ENCODE data around the gene SLC9A7.

Gene SLC9A7

DNA sequence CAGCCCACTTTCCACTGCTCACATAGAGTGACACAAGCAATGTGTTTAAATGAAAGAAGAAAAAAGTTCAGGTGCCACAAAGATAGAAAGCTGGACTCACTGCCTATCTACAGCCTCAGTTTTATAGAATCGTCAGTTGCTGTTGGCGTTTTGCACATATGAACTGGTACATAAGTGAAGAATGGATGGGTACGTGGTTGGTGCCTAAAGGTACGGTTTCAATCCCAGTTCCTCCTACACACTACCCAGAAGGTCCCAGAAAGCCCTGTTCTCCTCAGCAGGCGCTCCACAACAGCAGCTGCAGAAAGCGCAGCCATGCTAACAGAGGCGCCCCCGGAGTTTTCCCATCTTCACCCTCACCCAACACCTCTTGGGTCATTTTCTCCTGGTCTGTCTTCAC lies 161.7 kb downstream of the SLC9A7 start:
- TF ChIP-seq, protein P1, sequence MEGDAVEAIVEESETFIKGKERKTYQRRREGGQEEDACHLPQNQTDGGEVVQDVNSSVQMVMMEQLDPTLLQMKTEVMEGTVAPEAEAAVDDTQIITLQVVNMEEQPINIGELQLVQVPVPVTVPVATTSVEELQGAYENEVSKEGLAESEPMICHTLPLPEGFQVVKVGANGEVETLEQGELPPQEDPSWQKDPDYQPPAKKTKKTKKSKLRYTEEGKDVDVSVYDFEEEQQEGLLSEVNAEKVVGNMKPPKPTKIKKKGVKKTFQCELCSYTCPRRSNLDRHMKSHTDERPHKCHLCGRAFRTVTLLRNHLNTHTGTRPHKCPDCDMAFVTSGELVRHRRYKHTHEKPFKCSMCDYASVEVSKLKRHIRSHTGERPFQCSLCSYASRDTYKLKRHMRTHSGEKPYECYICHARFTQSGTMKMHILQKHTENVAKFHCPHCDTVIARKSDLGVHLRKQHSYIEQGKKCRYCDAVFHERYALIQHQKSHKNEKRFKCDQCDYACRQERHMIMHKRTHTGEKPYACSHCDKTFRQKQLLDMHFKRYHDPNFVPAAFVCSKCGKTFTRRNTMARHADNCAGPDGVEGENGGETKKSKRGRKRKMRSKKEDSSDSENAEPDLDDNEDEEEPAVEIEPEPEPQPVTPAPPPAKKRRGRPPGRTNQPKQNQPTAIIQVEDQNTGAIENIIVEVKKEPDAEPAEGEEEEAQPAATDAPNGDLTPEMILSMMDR (IDR thresholded peaks at IDR 0.05): no peak

DNA sequence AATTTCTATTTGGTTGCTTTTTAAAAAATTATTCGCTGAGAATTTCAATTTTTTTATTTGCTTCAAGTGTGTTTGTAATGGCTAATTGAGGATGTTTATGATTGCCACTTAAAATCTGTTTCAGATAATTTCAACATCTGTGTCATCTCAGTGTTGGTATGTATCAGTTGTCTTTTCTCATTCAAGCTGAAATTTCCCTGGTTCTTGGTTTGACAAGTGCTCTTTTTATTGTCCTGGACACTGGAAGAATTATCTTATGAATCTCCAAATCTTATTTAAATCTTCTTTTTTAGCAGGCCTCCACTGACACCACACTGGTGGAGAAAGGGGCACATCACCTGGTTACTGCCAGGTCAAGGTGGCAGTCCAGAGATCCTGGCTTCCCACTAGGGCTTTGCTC lies 163.8 kb downstream of the SLC9A7 start:
- TF ChIP-seq, protein P1 (IDR thresholded peaks at IDR 0.05): no peak

DNA sequence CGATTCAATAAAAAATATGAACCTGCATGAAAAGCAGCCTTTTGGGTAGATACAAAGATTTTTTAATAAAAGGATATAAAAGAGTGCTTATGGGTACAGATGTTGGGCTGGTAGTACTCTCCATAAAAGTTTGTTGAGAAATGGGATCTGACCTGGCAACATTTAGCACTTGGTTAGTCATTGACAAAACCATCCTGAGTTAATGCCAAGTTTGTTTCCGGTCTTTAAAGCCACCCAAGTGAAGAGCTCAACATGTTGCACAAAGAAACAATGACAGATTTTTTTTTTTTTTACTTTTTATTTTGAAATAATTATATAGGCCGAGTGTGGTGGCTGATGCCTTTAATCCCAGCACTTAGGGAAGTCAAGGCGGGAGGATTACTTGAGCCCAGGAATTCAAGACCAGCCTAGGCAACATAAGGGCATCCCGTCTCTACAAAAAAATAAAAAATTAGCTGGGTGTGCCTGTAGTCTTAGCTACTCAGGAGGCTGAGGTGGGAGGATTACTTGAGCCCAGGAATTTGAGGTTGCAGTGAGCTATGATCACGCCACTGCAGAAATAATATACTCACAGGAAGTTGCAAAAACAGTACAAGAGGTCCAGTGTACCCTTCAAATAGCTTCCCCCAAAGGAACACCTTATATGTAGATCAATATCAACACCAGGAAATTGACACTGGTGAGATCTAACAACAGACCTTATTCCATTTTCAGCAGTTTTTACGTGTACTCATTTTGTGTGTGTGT lies 168.8 kb downstream of the SLC9A7 start:
- TF ChIP-seq, protein P1 (IDR thresholded peaks at IDR 0.05): no peak

DNA sequence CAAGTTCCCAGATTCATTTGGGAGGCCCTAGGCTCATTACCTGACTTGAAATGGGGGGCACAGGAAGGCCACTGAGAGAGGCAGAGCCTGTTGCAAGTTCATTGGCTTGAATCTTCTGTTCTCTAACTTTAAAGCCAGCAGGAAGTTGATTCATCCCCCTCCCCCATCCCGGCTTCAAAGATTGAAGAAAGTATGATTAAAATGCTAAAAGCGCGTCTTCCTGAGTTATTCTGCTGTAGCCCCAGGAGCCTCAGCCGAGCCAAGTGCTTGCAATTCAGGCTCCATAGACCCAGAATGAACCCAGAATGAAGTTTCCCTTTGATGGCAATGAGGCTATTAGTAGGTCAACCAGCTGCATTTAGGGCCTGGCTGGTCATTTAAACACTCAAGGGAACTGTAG lies 170.7 kb downstream of the SLC9A7 start:
- TF ChIP-seq, protein P1 (IDR thresholded peaks at IDR 0.05): no peak

DNA sequence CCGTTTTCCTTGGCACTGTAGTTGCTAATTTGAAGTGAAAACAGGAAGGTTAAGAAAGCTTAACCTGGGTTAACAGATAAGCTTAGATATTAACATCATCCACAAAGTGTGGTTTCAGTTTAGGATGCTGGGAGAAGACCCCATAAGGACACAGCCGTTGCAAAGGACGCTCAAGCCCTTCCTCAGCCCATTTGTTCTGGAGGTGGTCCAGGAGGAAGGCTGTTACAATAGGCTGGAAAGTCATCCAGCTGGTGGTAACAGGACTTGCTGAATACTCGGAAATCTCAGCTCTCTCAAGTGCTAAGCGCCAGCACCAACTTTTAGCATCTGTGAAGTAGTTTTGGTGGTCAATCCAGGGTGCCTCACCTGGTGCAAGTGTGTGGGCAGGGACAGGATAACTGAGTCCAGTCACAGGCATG lies 171.2 kb downstream of the SLC9A7 start:
- TF ChIP-seq, protein P1 (IDR thresholded peaks at IDR 0.05): no peak

DNA sequence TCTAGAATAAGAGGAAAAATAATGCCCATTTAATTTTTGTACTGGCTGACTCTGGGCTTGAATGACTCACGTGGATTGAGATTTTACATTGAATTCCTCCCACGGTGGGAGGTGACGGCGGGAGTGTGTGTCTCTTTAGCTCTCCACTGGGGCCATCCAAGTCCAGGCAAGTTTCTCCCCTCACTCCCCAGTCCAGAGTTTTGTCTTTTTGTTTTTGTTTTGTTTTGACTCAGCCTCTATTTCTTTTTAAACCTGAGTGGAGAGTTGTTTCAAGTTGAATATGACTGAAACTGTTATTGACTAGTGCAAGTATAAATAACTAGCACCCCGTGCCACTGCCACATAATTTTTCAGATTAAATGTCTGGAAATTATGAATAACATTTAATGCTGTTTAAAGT lies 171.8 kb downstream of the SLC9A7 start:
- TF ChIP-seq, protein P1 (IDR thresholded peaks at IDR 0.05): no peak

DNA sequence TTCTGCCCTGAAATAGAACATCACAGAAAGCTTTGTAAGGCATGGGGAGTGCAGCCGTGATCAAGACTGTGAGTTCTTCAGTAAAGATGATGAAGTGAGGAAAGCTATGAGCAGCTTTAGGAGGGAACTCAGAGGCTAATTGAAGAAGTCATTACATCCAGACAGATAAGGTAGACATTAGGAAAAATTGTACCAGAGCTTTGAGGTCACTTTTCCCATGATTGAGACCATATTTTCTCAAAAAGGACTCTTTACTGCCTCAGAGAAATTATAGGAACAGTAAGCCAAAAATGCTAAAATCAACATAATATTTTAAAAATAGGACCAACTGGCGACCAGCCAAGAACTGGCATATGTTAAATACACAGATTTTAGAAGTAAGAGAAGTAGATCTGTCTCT lies 174.2 kb downstream of the SLC9A7 start:
- TF ChIP-seq, protein P1 (IDR thresholded peaks at IDR 0.05): no peak

DNA sequence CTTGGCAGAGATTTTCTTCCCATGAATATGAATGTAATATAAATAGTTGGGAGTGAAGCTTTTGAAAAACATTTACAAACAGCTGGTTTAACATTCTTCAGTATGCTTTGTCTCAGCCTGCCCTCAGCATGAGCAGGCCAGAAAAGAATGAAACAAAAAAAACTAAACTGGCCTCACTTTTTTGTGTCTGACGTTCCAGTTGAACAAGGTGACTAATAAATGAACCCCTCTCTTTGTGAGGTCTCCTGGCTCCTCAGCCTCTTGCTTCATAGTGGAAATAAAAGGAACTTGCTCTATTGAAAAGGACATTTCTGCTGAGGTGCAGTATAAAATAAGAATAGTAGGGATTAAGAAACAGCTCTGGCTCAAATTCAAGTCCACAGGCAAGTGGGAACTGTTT lies 176.0 kb downstream of the SLC9A7 start:
- TF ChIP-seq, protein P1 (IDR thresholded peaks at IDR 0.05): no peak

Measured in LNCAP (cell line).